CD4-positive, alpha-beta T cell (primary cell): ENCODE data around the gene LDLRAD4. TPM values are rescaled to one million over a fixed set of nuclear protein-coding genes. Genes with fewer than 3 reads are reported as not detected.

Experiments used
- ATAC-seq: fragments of 200-7000 bp; cut with Tn5 transposase; one replicate; pipeline ENCODE4 v1.10.0; 2022; ENCODE audit warnings: mild to moderate bottlenecking; ENCODE audit not compliant: poor library complexity
- CTCF ChIA-PET: fragments of 350-600 bp; sonication (Branson Sonifier 250); formaldehyde crosslinking; loops from one replicate; lab custom pipeline; 2021; ENCODE audit warnings: antibody characterized with exemption, inconsistent platforms; lab: Charles Lee
- POLR2A ChIA-PET: fragments of 350-600 bp; sonication (Branson Sonifier 250); formaldehyde crosslinking; loops from one replicate; lab custom pipeline; 2021; ENCODE audit warnings: antibody characterized with exemption, inconsistent platforms; lab: Charles Lee
- DNase-seq, 14 experiments: peaks; one replicate each; pipeline ENCODE4 v3.0.0-alpha.2; 2013 to 2020; ENCODE audit warnings: mixed read lengths in 2 of 14
- H3K27ac ChIP-seq, 2 donors: one replicate each; pipeline versions ENCODE4 v1.5.1 to v1.7.0; 2013; ENCODE audit warnings: low read length in 2 of 2, low read depth in 1 of 2, mild to moderate bottlenecking in 1 of 2
- H3K27me3 ChIP-seq, 2 experiments: 1 replicate in 1 of 2; 2 replicates in 1 of 2; pipeline versions ENCODE4 v1.6.1 to v1.7.0; 2013; ENCODE audit warnings: low read length in 2 of 2, control low read depth in 1 of 2, mild to moderate bottlenecking in 1 of 2, moderate library complexity in 1 of 2; ENCODE audit not compliant: insufficient read depth in 2 of 2, control insufficient read depth in 1 of 2
- H3K36me3 ChIP-seq: one replicate; pipeline ENCODE4 v1.6.1; 2013; ENCODE audit warnings: low read length, control low read depth; ENCODE audit not compliant: insufficient read depth
- H3K4me1 ChIP-seq: one replicate; pipeline ENCODE4 v1.6.1; 2013; ENCODE audit warnings: low read length, control low read depth; ENCODE audit not compliant: insufficient read depth
- H3K4me3 ChIP-seq: one replicate; pipeline ENCODE4 v1.5.1; 2013; ENCODE audit warnings: mild to moderate bottlenecking, low read length, moderate library complexity
- H3K9me3 ChIP-seq, 2 experiments: 1 replicate in 1 of 2; 2 replicates in 1 of 2; pipeline versions ENCODE4 v1.6.1 to v1.7.0; 2013; ENCODE audit warnings: low read length in 2 of 2, mild to moderate bottlenecking in 2 of 2, control low read depth in 1 of 2, moderate library complexity in 1 of 2; ENCODE audit not compliant: control insufficient read depth in 1 of 2, insufficient read depth in 1 of 2
- H3K27ac Mint-ChIP-seq: one replicate; pipeline ENCODE4 v1.8.0; 2020; ENCODE audit warnings: mixed read lengths
- H3K27me3 Mint-ChIP-seq: one replicate; pipeline ENCODE4 v1.8.0; 2021; ENCODE audit warnings: mixed read lengths
- H3K36me3 Mint-ChIP-seq: one replicate; pipeline ENCODE4 v1.8.0; 2021; ENCODE audit warnings: low read depth, mixed read lengths
- H3K4me1 Mint-ChIP-seq: one replicate; pipeline ENCODE4 v1.8.0; 2021; ENCODE audit warnings: low read depth, mixed read lengths
- H3K4me3 Mint-ChIP-seq: one replicate; pipeline ENCODE4 v1.8.0; 2020; ENCODE audit warnings: mild to moderate bottlenecking, mixed read lengths
- H3K9me3 Mint-ChIP-seq: one replicate; pipeline ENCODE4 v1.8.0; 2020; ENCODE audit warnings: mixed read lengths
- intact Hi-C, 2 experiments: fragments of 100-400 bp; cut with DNase I in 1 of 2; cut with micrococcal nuclease in 1 of 2; formaldehyde crosslinking; loops; one replicate each; pipeline versions ENCODE4 v1.15.1 to v1.9.0; 2023 to 2025; cut with DNase I, micrococcal nuclease
- total RNA-seq, 174 experiments: library from RNA in 2 of 174; stranded (reverse) in 2 of 174; gene quantifications; one replicate each; pipeline ENCODE4 v1.2.3 and lab custom pipeline; 2021 to 2026
- TF ChIP-seq, protein P1 (sequence below): fragments of 200-600 bp; IDR thresholded peaks from one replicate; pipeline ENCODE4 v1.8.0; 2022; ENCODE audit warnings: antibody characterized with exemption, mild to moderate bottlenecking

Gene LDLRAD4
- total RNA-seq, 2 experiments from 2014 or later: 51.9 to 52.7 TPM

DNA sequence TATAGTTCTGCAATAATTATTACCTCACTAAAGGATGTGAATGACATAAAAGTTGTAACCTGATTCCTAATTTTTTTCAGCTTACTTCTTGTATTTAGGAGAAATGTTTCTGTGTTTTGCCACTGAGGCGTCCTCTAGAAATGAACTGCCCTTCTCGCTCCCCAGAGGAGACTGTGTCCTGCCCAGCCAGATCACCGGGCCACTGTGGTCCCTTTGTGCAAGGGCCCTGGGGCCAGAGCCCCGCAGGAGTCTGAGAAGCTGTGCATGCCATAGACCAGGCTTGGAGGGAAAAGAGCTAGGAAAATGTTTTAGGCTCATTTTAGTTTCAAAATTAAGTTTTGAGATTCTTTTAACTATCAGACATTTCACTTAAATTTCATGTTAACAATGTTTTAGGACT lies 31.1 kb upstream of the LDLRAD4 start:
- POLR2A ChIA-PET: no interaction called here
- DNase-seq (no peak), ATAC-seq (no peak)
- no peaks in the 10 kb centered on the region for H3K36me3 ChIP-seq
- CTCF ChIA-PET: interaction anchor here (1.2 kb wide), 1 partner anchor 25 kb away, joined by 3 read pairs; no protein-coding TSS in a partner anchor
- TF ChIP-seq, protein P1, sequence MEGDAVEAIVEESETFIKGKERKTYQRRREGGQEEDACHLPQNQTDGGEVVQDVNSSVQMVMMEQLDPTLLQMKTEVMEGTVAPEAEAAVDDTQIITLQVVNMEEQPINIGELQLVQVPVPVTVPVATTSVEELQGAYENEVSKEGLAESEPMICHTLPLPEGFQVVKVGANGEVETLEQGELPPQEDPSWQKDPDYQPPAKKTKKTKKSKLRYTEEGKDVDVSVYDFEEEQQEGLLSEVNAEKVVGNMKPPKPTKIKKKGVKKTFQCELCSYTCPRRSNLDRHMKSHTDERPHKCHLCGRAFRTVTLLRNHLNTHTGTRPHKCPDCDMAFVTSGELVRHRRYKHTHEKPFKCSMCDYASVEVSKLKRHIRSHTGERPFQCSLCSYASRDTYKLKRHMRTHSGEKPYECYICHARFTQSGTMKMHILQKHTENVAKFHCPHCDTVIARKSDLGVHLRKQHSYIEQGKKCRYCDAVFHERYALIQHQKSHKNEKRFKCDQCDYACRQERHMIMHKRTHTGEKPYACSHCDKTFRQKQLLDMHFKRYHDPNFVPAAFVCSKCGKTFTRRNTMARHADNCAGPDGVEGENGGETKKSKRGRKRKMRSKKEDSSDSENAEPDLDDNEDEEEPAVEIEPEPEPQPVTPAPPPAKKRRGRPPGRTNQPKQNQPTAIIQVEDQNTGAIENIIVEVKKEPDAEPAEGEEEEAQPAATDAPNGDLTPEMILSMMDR: no peak
- H3K4me1 ChIP-seq: no peaks in the 10 kb centered on the region
- Mint-ChIP-seq H3K9me3 (no peaks in the 10 kb centered on the region), H3K27ac (no peak overlapping the region), H3K36me3 (no peaks in the 10 kb centered on the region), H3K4me1 (no peaks in the 10 kb centered on the region), H3K27me3 (no peaks in the 10 kb centered on the region), H3K4me3 (no peak overlapping the region)
- intact Hi-C loops: no loop called here
- no peaks in the 10 kb centered on the region for H3K27me3 ChIP-seq
- no peak overlapping the region for H3K4me3 ChIP-seq
- H3K9me3 ChIP-seq: no peaks in the 10 kb centered on the region
- no peak overlapping the region for H3K27ac ChIP-seq

DNA sequence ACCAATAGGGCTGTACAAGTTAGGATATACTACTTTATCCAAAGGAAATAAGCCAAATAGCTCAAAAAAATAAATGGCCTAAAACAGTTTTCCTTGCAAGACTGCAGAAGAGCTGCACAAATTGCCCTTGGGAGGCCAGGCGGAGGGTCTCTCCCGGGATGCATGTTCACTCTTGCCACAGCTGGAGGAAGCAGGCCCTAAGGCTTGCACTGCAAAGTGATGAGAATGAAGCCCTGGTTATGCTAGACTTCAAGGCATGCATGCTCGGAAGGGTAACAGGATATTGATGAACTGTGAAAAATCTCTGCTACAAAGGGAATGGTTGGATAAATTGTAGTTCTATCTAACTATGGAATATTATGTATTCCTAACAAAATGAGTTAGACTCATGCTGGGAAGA lies 27.5 kb upstream of the LDLRAD4 start:
- H3K36me3 ChIP-seq: no peaks in the 10 kb centered on the region
- no peak overlapping the region for H3K4me3 Mint-ChIP-seq
- ChIA-PET CTCF (no interaction called here), POLR2A (no interaction called here)
- H3K27me3 Mint-ChIP-seq: no peaks in the 10 kb centered on the region
- no peaks in the 10 kb centered on the region for H3K4me1 Mint-ChIP-seq
- no peaks in the 10 kb centered on the region for H3K9me3 Mint-ChIP-seq
- ATAC-seq (no peak), DNase-seq (no peak)
- peaks cover 0 to 6% of the 10 kb centered on the region in 2 experiments for H3K9me3 ChIP-seq
- no peaks in the 10 kb centered on the region for H3K4me1 ChIP-seq
- intact Hi-C loops: no loop called here
- TF ChIP-seq, protein P1: no peak
- no peak overlapping the region for H3K4me3 ChIP-seq
- H3K27ac ChIP-seq: no peak overlapping the region
- H3K36me3 Mint-ChIP-seq: no peaks in the 10 kb centered on the region
- H3K27ac Mint-ChIP-seq: no peak overlapping the region
- no peaks in the 10 kb centered on the region for H3K27me3 ChIP-seq

DNA sequence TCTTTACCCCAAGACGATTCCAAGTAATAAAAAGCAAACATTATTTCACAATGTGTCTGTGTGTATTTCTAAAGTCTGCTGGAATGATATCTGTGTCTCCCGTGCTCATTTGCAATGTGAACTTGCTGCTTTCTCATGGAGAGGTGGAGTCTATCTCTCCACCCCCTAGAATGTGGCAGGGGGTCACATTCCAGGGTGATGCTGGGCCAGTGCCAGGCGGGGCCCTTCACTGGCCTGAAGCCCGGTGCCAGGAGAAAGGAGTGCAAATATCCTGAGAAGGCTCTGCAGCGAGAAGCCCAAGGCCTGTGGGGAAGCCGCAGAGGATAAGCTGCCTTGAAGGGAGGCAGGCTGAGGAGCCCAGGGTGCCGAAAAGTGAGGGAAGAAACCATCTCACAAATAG lies 26.8 kb upstream of the LDLRAD4 start:
- intact Hi-C loops: no loop called here
- H3K4me3 Mint-ChIP-seq: no peak overlapping the region

More for the DNA sequence above, 26.8 kb upstream of the LDLRAD4 start:
- Histone ChIP-seq H3K4me1 (no peaks in the 10 kb centered on the region), H3K36me3 (no peaks in the 10 kb centered on the region), H3K27me3 (no peaks in the 10 kb centered on the region), H3K4me3 (no peak overlapping the region), H3K27ac (no peak overlapping the region), H3K9me3 (peaks cover 0 to 6% of the 10 kb centered on the region in 2 experiments)
- H3K27me3 Mint-ChIP-seq: peaks cover 7% of the 10 kb centered on the region
- no peaks in the 10 kb centered on the region for H3K9me3 Mint-ChIP-seq
- no peak overlapping the region for H3K27ac Mint-ChIP-seq
- no peaks in the 10 kb centered on the region for H3K36me3 Mint-ChIP-seq
- ChIA-PET CTCF (no interaction called here), POLR2A (no interaction called here)
- no peaks in the 10 kb centered on the region for H3K4me1 Mint-ChIP-seq
- TF ChIP-seq, protein P1: no peak
- ATAC-seq (no peak), DNase-seq (no peak)
